ENCODE results near the gene EFNA5.

Gene EFNA5

GRCh38 chr5:107597803-107598202 lies 72.9 kb downstream of the EFNA5 start:
- no peak for TF ChIP-seq CTCF (conservative IDR thresholded peaks at IDR 0.05; ENCODE audit: low read depth, low read length)
- Histone ChIP-seq H3K4me3 (IDR thresholded peaks at IDR 0.05; ENCODE audit: insufficient read depth, low read depth, low read length) (no peak overlapping the region), H3K9ac (no peak overlapping the region), H3K4me1 (ENCODE audit: low read depth, poor library complexity, severe bottlenecking) (no peaks in the 10 kb centered on the region), H3K27me3 (ENCODE audit: insufficient read depth, low read depth) (no peaks in the 10 kb centered on the region), H3K27ac (no peak overlapping the region), H4K20me1 (ENCODE audit: insufficient read depth) (no peaks in the 10 kb centered on the region), H3K79me2 (ENCODE audit: insufficient read depth, low read depth) (no peaks in the 10 kb centered on the region), H2AFZ (ENCODE audit: low read depth) (no peak overlapping the region), H3K4me2 (no peak overlapping the region), H3K36me3 (ENCODE audit: insufficient read depth) (no peaks in the 10 kb centered on the region)

DNA sequence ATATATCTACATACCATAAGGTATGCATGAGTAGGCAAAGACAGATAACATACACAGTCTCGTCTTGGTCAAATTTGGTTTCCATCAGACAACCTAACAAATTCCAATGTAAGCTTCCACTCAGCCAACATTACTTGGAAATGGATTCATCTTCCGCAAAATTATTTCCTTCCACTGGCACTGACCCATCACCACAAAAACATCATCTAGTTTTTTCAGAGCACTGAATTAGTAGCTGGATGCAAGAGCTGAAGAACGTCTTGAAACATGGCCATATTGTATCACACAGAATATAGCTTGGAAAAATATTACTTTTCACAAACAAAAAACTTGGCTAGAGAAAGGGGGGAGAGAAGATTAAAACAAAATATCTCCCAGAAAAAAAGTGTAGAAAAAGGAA lies 73.5 kb downstream of the EFNA5 start:
- H3K36me3 ChIP-seq (ENCODE audit: insufficient read depth): no peaks in the 10 kb centered on the region
- H3K79me2 ChIP-seq (ENCODE audit: insufficient read depth, low read depth): no peaks in the 10 kb centered on the region
- no peak overlapping the region for H3K27ac ChIP-seq
- no peak overlapping the region for H3K4me3 ChIP-seq (IDR thresholded peaks at IDR 0.05; ENCODE audit: insufficient read depth, low read depth, low read length)
- H4K20me1 ChIP-seq (ENCODE audit: insufficient read depth): no peaks in the 10 kb centered on the region
- H3K9ac ChIP-seq: no peak overlapping the region
- no peaks in the 10 kb centered on the region for H3K27me3 ChIP-seq (ENCODE audit: insufficient read depth, low read depth)
- H3K4me2 ChIP-seq: no peak overlapping the region
- TF ChIP-seq CTCF (conservative IDR thresholded peaks at IDR 0.05; ENCODE audit: low read depth, low read length): no peak
- H2AFZ ChIP-seq (ENCODE audit: low read depth): no peak overlapping the region
- no peaks in the 10 kb centered on the region for H3K4me1 ChIP-seq (ENCODE audit: low read depth, poor library complexity, severe bottlenecking)

DNA sequence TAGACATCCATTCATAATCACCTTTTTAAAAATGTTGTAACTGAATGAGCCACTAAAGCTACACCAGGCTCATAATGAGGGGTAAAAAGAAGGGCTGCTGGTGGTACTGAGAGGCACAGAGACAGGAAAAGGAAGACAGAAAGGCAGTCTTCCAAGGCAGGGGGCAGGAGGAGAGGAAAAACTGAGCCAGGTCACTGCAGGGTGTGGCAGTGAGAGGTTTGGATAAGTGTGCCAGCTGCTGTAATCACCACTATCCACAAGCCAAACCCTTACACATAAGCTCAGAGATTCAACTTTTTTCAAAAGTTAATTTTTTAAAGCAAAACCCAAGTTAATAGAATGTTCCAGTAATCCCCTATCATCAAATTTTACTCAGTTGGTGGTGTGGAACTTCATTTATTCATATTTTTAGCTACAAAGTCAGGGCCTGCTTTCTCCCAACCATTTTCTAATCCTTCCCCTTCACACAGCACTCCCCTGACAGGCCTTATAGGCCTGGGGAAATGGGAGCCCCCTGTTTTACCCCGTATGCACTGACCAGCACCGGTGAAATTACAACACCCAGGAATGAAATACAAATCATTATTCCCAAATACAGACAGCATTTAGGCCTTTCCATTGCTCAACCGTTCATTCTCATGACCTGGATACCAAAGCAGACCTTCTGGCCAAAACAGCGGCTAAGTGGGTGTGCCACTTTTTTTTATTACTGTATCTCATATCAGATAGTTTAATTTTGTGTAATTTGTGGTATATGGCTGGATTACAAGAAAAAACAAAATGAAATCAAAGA lies 76.3 kb downstream of the EFNA5 start:
- Histone ChIP-seq H3K27ac (no peak overlapping the region), H4K20me1 (ENCODE audit: insufficient read depth) (no peaks in the 10 kb centered on the region)

DNA sequence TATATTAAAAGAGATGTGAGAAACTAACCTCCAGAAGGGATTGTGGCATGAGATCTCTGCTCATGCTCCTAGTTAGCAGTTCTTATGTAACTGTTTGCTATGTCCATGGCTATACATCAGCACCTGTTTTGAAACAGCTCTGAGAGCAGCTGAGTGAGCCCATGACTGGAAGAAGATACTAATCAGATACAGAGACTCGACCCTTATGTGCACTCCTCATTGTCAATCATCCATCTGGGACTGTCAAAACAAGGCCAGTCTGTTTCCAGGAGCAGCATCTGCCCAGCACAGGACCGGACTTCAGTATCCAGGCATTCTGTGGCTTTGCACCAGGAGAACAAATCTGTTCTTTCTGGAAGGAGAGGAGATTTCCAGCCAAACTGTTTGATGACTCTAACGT lies 77.7 kb downstream of the EFNA5 start:
- H3K4me1 ChIP-seq (ENCODE audit: low read depth, poor library complexity, severe bottlenecking): no peaks in the 10 kb centered on the region
- no peaks in the 10 kb centered on the region for H3K36me3 ChIP-seq (ENCODE audit: insufficient read depth)
- H3K27ac ChIP-seq: no peak overlapping the region
- no peak overlapping the region for H2AFZ ChIP-seq (ENCODE audit: low read depth)
- no peak overlapping the region for H3K4me2 ChIP-seq
- no peak overlapping the region for H3K9ac ChIP-seq
- H3K4me3 ChIP-seq (IDR thresholded peaks at IDR 0.05; ENCODE audit: insufficient read depth, low read depth, low read length): no peak overlapping the region
- no peak for TF ChIP-seq CTCF (conservative IDR thresholded peaks at IDR 0.05; ENCODE audit: low read depth, low read length)
- no peaks in the 10 kb centered on the region for H3K79me2 ChIP-seq (ENCODE audit: insufficient read depth, low read depth)
- H4K20me1 ChIP-seq (ENCODE audit: insufficient read depth): no peaks in the 10 kb centered on the region
- no peaks in the 10 kb centered on the region for H3K27me3 ChIP-seq (ENCODE audit: insufficient read depth, low read depth)

More for the DNA sequence above, 76.3 kb downstream of the EFNA5 start:
- TF ChIP-seq CTCF (conservative IDR thresholded peaks at IDR 0.05; ENCODE audit: low read depth, low read length): no peak
- no peaks in the 10 kb centered on the region for H3K79me2 ChIP-seq (ENCODE audit: insufficient read depth, low read depth)
- no peaks in the 10 kb centered on the region for H3K4me1 ChIP-seq (ENCODE audit: low read depth, poor library complexity, severe bottlenecking)
- H3K4me3 ChIP-seq (IDR thresholded peaks at IDR 0.05; ENCODE audit: insufficient read depth, low read depth, low read length): no peak overlapping the region
- no peak overlapping the region for H3K4me2 ChIP-seq
- no peaks in the 10 kb centered on the region for H3K27me3 ChIP-seq (ENCODE audit: insufficient read depth, low read depth)
- H3K36me3 ChIP-seq (ENCODE audit: insufficient read depth): no peaks in the 10 kb centered on the region
- H3K9ac ChIP-seq: no peak overlapping the region
- H2AFZ ChIP-seq (ENCODE audit: low read depth): no peak overlapping the region
